Neural cell (in vitro differentiated cells): Measurements from ENCODE around the gene FAM98C. TPM values are rescaled to one million over a fixed set of nuclear protein-coding genes. Genes with fewer than 3 reads are reported as not detected.

Experiments used
- H2AFZ ChIP-seq: fragments of 200-600, 300-800 bp; sonication (generic), shearing (Covaris generic); 2 replicates; pipeline ENCODE4 v1.6.0; 2014; ENCODE audit warnings: low read depth, mild to moderate bottlenecking, antibody characterized with exemption, low read length, moderate library complexity
- H3F3A ChIP-seq: fragments of 200-600 bp; shearing (Covaris generic); 2 replicates; pipeline ENCODE4 v1.6.1; 2016; ENCODE audit warnings: mild to moderate bottlenecking, moderate library complexity, mixed read lengths, antibody characterized with exemption, low read length; ENCODE audit not compliant: insufficient read depth, poor library complexity, severe bottlenecking
- H3K27ac ChIP-seq: fragments of 200-600, 300-800 bp; sonication (generic), shearing (Covaris generic); 2 replicates; pipeline ENCODE4 v1.5.1; 2014; ENCODE audit warnings: mild to moderate bottlenecking, low read length, moderate library complexity
- H3K27me3 ChIP-seq: fragments of 300-800, 200-600 bp; sonication (generic), shearing (Covaris generic); 2 replicates; pipeline ENCODE4 v1.6.0; 2014; ENCODE audit warnings: mild to moderate bottlenecking, low read depth, low read length, moderate library complexity; ENCODE audit not compliant: insufficient read depth
- H3K36me3 ChIP-seq: fragments of 300-800, 200-600 bp; sonication (generic), shearing (Covaris generic); 2 replicates; pipeline ENCODE4 v1.5.1; 2014; ENCODE audit warnings: mild to moderate bottlenecking, antibody characterized with exemption, low read length, moderate library complexity; ENCODE audit not compliant: insufficient read depth
- H3K4me2 ChIP-seq: fragments of 300-800, 200-600 bp; sonication (generic), shearing (Covaris generic); 2 replicates; pipeline ENCODE4 v1.6.0; 2014; ENCODE audit warnings: mild to moderate bottlenecking, low read length
- H3K4me3 ChIP-seq: fragments of 300-800, 200-600 bp; sonication (generic), shearing (Covaris generic); 2 replicates; pipeline ENCODE4 v1.5.1; 2014; ENCODE audit warnings: mild to moderate bottlenecking, low read length, moderate library complexity
- H3K79me2 ChIP-seq: fragments of 200-600 bp; shearing (Covaris generic); replicated peaks from 2 replicates; pipeline ENCODE4 v1.6.0; 2014; ENCODE audit warnings: mild to moderate bottlenecking, low read length, moderate library complexity; ENCODE audit not compliant: insufficient read depth
- H3K9ac ChIP-seq: fragments of 300-800, 200-600 bp; sonication (generic), shearing (Covaris generic); 2 replicates; pipeline ENCODE4 v1.6.1; 2016; ENCODE audit warnings: mild to moderate bottlenecking, low read length, mixed read lengths
- H3K9me2 ChIP-seq: fragments of 200-600 bp; shearing (Covaris generic); 2 replicates; pipeline ENCODE4 v1.6.1; 2016; ENCODE audit warnings: mild to moderate bottlenecking, low read length, mixed read lengths; ENCODE audit not compliant: insufficient read depth
- H3K9me3 ChIP-seq: fragments of 200-600, 300-800 bp; sonication (generic), shearing (Covaris generic); 2 replicates; pipeline ENCODE4 v1.6.1; 2016; ENCODE audit warnings: mild to moderate bottlenecking, mixed run types, low read length, moderate library complexity, mixed read lengths
- H4K20me1 ChIP-seq: fragments of 200-600 bp; shearing (Covaris generic); 2 replicates; pipeline ENCODE4 v1.6.1; 2016; ENCODE audit warnings: mild to moderate bottlenecking, mixed run types; ENCODE audit not compliant: insufficient read depth
- CTCF ChIP-seq: fragments of 450-650 bp; IDR thresholded peaks from 2 replicates; pipeline ENCODE4 v1.5.1; 2014; ENCODE audit warnings: antibody characterized with exemption, mild to moderate bottlenecking, moderate library complexity; ENCODE audit not compliant: poor library complexity, severe bottlenecking
- EP300 ChIP-seq: fragments of 450-650 bp; conservative IDR thresholded peaks from 2 replicates; pipeline ENCODE4 v1.6.1; 2014; ENCODE audit warnings: antibody characterized with exemption, mild to moderate bottlenecking, moderate library complexity; ENCODE audit not compliant: poor library complexity, severe bottlenecking
- EZH2 ChIP-seq: fragments of 200-600, 300-800 bp; shearing (Covaris generic), sonication (generic); IDR thresholded peaks from 2 replicates; pipeline ENCODE4 v1.6.1; 2014; ENCODE audit warnings: antibody characterized with exemption, low read length, borderline replicate concordance, mild to moderate bottlenecking; ENCODE audit not compliant: insufficient read depth, poor library complexity, severe bottlenecking
- MXI1 ChIP-seq: fragments of 450-650 bp; conservative IDR thresholded peaks from 2 replicates; pipeline ENCODE4 v1.6.1; 2014; ENCODE audit warnings: antibody characterized with exemption, mild to moderate bottlenecking; ENCODE audit not compliant: poor library complexity, severe bottlenecking
- RAD21 ChIP-seq: fragments of 450-650 bp; conservative IDR thresholded peaks from 2 replicates; pipeline ENCODE4 v1.6.1; 2014; ENCODE audit warnings: antibody characterized with exemption, mild to moderate bottlenecking, moderate library complexity
- REST ChIP-seq: IDR thresholded peaks from 2 replicates; pipeline ENCODE4 v1.6.1; 2012; ENCODE audit warnings: borderline replicate concordance
- SMC3 ChIP-seq: fragments of 450-650 bp; conservative IDR thresholded peaks from 2 replicates; pipeline ENCODE4 v1.6.1; 2014; ENCODE audit warnings: antibody characterized with exemption, mild to moderate bottlenecking, moderate library complexity; ENCODE audit not compliant: poor library complexity
- TAF1 ChIP-seq: IDR thresholded peaks from 2 replicates; pipeline ENCODE4 v1.6.1; 2012; ENCODE audit warnings: low read depth
- polyA plus RNA-seq: library from polyadenylated mRNA; depleted of rRNA; stranded (reverse); fragments of >200 nt; gene quantifications from 2 replicates; pipeline ENCODE4 v1.2.3, GENCODE V29; 2014

Gene FAM98C
- polyA plus RNA-seq, 1 donor from 2014 or later, result 79.3 TPM

GRCh38 chr19:38441657-38442348 lies 38.9 kb downstream of the FAM98C start:
- H2AFZ ChIP-seq, result no peak overlapping the region

GRCh38 chr19:38442736-38443135 lies 39.8 kb downstream of the FAM98C start:
- H3K36me3 ChIP-seq, result no peaks in the 10 kb centered on the region
- no peak overlapping the region for H3K27ac ChIP-seq
- H3K9me2 ChIP-seq, result no peaks in the 10 kb centered on the region
- no peak overlapping the region for H3K4me3 ChIP-seq
- H4K20me1 ChIP-seq, result no peaks in the 10 kb centered on the region
- no peak overlapping the region for H3K4me2 ChIP-seq
- H3K79me2 ChIP-seq, result no peaks in the 10 kb centered on the region
- no peak for TF ChIP-seq CTCF
- no peak for TF ChIP-seq MXI1
- TF ChIP-seq EP300, result no peak
- no peak for TF ChIP-seq TAF1
- TF ChIP-seq SMC3, result no peak
- no peaks in the 10 kb centered on the region for H3K9me3 ChIP-seq
- no peak overlapping the region for H2AFZ ChIP-seq
- H3K27me3 ChIP-seq, result no peaks in the 10 kb centered on the region
- no peaks in the 10 kb centered on the region for H3F3A ChIP-seq
- H3K9ac ChIP-seq, result no peak overlapping the region

More at GRCh38 chr19:38441657-38442348, 38.9 kb downstream of the FAM98C start:
- no peak overlapping the region for H3K9ac ChIP-seq
- H4K20me1 ChIP-seq, result no peaks in the 10 kb centered on the region
- no peaks in the 10 kb centered on the region for H3K79me2 ChIP-seq
- H3K27ac ChIP-seq, result no peak overlapping the region
- no peaks in the 10 kb centered on the region for H3K9me3 ChIP-seq
- no peak overlapping the region for H3K4me3 ChIP-seq
- H3K9me2 ChIP-seq, result no peaks in the 10 kb centered on the region
- H3K4me2 ChIP-seq, result no peak overlapping the region
- no peaks in the 10 kb centered on the region for H3F3A ChIP-seq
- no peaks in the 10 kb centered on the region for H3K36me3 ChIP-seq
- TF ChIP-seq RAD21 (no peak), REST (no peak)
- no peaks in the 10 kb centered on the region for H3K27me3 ChIP-seq

- Histone ChIP-seq H3K9me2 (no peaks in the 10 kb centered on the region), H3K9me3 (no peaks in the 10 kb centered on the region), H3K79me2 (no peaks in the 10 kb centered on the region), H3K4me3 (no peak overlapping the region), H4K20me1 (no peaks in the 10 kb centered on the region), H3F3A (no peaks in the 10 kb centered on the region), H3K36me3 (no peaks in the 10 kb centered on the region), H3K9ac (no peak overlapping the region), H3K27ac (no peak overlapping the region), H3K27me3 (no peaks in the 10 kb centered on the region), H2AFZ (no peak overlapping the region), H3K4me2 (no peak overlapping the region)
- TF ChIP-seq SMC3, result no peak
- no peak for TF ChIP-seq REST
- no peak for TF ChIP-seq RAD21
- no peak for TF ChIP-seq EZH2
Measured at GRCh38 chr19:38443458-38443999, 40.6 kb downstream of the FAM98C start.
